GM21786 (cell line): ENCODE results near the gene CD6.

Experiments used
- ATAC-seq: cut with Tn5 transposase; IDR thresholded peaks from one replicate; pipeline ENCODE4 v1.9.1; 2021; ENCODE audit not compliant: unreplicated experiment

CD6 gene

DNA sequence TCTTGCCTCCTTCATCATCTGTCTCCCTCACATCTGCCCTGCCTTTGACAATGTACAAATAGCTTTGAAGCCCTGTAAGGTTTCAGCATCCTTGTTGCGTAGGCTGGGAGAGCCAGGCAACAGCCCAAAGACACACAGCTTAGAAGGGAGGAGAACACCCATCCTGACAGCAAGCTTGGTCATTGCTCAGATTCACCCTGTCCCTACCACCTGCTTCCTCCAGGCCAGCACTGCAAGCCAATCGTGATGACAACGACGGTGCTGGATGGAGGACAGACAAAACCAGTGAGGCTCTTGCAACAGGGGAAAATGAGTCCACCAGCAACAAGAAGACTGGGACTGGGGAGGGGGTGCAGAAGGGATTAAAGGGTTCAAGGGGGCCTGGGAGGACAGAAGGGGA lies 97.9 kb downstream of the CD6 start:
- no peak for ATAC-seq
